ENCODE results near the gene TMEM45A.

- TF ChIP-seq EZH2 (IDR thresholded peaks at IDR 0.05; ENCODE audit: insufficient read depth, poor library complexity, severe bottlenecking) (no peak), EZH2phosphoT487 (IDR thresholded peaks at IDR 0.05; ENCODE audit: insufficient read depth, low read depth) (no peak)
Measured at GRCh38 chr3:100448079-100448478, 44.3 kb upstream of the TMEM45A start.
